ENCODE data around the gene VKORC1L1.
"Not testable (repeated sequence)": the region's sequence is repeated elsewhere in the genome, so short reads cannot be mapped to it uniquely, and the experiment has no call there.

VKORC1L1 gene

DNA sequence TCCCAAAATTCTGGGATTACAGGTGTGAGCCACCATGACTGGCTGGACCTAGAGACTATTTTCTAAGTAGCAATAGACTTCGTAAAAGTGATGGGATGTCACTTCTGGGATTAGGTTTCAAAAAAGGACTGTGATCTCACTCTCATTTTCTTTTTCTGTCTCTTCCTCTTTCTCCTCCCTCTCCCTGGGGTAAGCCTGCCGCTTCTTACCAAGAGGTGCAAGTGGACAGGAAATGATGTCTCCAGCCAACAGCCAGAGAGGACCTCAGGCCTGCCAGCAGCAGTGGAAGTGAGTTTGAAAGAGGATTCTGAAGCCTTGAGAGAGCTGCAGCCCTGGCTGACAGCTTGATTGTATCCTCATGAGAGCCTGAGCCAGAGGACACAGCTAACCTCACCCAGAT lies 1.4 kb upstream of the VKORC1L1 start:
- not testable (repeated sequence) for ATAC-seq, H3K4me3 Mint-ChIP-seq, H3K9me3 Mint-ChIP-seq, DNase-seq, H3K4me1 Mint-ChIP-seq, H3K27me3 Mint-ChIP-seq, H3K27ac Mint-ChIP-seq

DNA sequence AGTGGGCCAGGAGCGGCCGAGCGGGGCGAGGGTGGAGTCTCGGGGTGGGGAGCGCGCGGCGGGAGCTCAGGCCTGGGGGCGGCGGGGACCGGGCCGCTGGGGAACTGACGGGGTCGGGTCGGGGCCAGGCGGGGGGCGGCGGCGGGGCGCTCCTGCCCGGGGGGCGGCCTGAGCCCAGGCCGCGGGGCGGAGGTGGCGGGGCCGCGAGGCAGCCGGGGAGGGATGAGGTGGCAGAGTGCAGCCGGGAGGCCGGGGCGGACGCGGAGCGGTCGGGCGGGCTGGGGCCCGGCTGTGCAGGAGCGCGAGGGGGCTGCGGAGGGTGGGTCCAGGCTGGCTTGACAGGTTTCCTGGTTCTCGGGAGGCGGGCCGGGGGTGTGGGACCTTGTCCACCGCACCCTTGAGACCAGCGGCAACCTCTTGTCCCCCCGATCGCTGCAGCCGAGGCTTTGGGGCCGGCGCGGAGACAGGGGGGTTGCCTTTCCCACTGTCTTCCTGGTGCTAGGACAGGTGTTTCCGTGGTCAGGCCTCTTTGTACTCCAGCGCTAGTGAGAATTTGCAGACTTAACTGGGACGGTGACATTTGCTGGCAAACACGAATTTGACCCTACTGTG lies 814 bp downstream of the VKORC1L1 start:
- H3K9me3 Mint-ChIP-seq, H3K4me1 Mint-ChIP-seq, H3K27me3 Mint-ChIP-seq: not testable (repeated sequence)
- Mint-ChIP-seq H3K27ac (peak overlapping the region in 1 of 2 donors; percentile 97), H3K4me3 (peak overlapping the region; percentile 85 to 86)
- ATAC-seq = peak; percentile 62
- DNase-seq = peak; percentile 33 to 38

DNA sequence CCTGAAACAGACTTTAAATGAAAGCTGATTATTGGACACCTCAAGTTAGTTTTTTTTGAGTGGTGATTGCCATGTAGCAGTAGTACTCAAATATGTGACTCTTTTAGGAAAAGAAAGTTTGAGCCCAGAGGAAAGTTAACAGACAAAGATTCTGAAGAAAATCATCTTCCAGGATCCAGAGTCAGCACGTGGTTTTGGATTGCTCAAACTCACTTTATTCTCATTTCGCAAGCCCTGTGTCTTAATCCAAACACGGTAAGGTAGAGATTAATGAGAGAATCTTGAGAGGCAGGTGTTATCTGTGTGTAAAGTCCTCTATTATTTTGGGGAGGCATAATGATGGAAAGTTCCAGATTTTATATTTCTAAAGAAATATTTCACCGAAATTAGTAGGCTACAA lies 2.8 kb downstream of the VKORC1L1 start:
- not testable (repeated sequence) for H3K27me3 Mint-ChIP-seq, H3K4me1 Mint-ChIP-seq, H3K27ac Mint-ChIP-seq, H3K9me3 Mint-ChIP-seq, DNase-seq, H3K4me3 Mint-ChIP-seq, ATAC-seq

DNA sequence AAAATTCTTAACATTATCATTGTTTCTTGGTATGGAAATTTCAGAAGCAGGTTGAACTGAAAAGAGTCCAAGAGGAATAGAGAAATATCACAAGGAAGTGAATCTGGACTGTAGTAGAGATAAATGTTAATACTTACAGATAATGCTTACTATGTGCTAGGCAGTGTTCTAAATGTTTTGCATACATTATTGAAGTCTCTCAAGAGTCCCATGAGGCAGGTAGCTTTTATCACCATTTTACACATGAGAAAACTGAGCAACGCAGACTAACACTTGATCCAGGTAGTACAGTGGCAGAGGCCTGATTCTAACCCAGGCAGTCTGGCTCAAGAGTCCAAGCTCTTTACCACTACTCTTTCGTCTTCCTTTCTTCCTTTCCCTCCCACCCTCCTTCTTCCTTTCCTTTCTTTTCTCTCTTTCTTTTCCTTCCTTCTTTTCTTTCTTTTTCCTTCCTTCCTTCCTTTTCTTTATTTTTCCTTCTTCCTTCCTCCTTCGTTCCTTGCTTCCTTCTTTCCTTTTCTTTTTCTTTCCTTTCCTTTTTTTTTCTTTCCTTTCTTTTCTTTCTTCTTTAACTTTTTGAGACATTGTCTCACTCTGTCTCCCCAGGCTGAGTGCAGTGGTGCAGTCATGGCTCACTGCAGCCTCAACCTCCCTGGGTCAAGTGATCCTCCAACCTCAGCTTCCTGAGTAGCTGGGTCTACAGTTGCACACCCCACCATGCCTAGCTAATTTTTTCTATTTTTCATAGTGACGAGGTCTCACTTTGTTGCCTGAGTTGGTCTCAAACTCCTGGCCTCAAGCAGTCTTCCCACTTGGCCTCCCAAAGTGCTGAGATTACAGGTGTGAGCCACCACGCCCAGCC lies 6.6 kb downstream of the VKORC1L1 start:
- not testable (repeated sequence) for H3K9me3 Mint-ChIP-seq, H3K4me1 Mint-ChIP-seq, H3K27me3 Mint-ChIP-seq, DNase-seq, ATAC-seq, H3K4me3 Mint-ChIP-seq, H3K27ac Mint-ChIP-seq

GRCh38 chr7:65880242-65880641 lies 7.4 kb downstream of the VKORC1L1 start:
- not testable (repeated sequence) for H3K27ac Mint-ChIP-seq, H3K27me3 Mint-ChIP-seq, ATAC-seq, H3K9me3 Mint-ChIP-seq, H3K4me1 Mint-ChIP-seq, DNase-seq, H3K4me3 Mint-ChIP-seq

GRCh38 chr7:65884983-65885382 lies 12.1 kb downstream of the VKORC1L1 start:
- not testable (repeated sequence) for H3K27ac Mint-ChIP-seq, H3K9me3 Mint-ChIP-seq, H3K4me1 Mint-ChIP-seq, H3K27me3 Mint-ChIP-seq, DNase-seq, ATAC-seq, H3K4me3 Mint-ChIP-seq

DNA sequence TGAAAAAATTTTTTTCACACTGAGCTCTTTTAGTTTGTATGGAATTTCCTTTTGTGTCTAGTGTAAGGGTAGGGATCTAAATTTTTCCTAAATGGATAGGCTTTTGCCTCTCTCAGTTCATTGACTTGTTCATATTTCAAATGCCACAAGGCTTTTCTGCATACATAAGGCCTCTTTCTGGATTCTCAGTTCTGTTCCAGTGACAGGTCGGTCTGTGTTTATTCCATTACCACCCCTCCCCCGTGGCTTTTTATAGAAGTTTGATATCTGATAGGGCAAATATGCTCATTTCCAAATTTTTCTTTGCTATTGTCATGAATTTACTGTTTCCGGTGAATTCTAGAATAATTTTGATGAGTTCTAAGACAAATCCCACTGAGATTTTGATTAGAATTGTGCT lies 12.7 kb downstream of the VKORC1L1 start:
- not testable (repeated sequence) for ATAC-seq, H3K27me3 Mint-ChIP-seq

DNA sequence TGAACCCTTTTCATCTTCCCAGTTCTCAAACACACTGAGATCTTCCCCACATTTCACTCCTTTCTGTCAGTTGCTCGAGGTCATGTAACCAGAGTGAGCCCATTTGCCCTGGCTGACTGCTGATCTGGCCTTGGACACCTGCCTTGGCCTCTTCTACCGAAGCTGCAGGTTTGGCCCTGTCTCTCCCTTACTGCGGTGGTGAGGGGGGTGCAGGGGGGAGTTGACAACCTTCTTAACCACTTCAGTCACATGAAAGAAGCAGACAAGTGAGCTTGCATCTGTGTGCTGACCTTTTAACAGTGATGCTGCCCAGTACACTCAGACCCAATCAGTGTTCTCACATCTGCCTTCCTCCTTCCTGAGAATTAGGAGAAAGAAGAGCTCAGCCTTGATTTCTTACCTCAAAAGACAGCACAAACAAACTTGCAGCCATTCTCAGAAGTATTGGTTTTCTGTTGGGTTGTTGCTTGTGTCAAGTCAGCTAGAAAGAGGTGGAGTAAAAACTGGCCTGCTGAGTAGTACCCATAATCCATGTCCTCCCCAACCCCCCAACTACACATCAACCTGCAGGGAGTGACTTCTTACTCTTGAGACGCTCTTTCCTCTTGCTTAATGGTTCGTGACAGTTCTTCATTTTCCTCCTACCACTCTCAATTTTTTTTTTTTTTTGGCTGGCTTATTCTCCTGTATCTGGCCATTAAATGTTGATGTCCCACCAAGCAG lies 15.7 kb downstream of the VKORC1L1 start:
- DNase-seq, H3K9me3 Mint-ChIP-seq, ATAC-seq, H3K4me1 Mint-ChIP-seq, H3K4me3 Mint-ChIP-seq, H3K27ac Mint-ChIP-seq, H3K27me3 Mint-ChIP-seq: not testable (repeated sequence)

More for the DNA sequence above, 12.7 kb downstream of the VKORC1L1 start:
- DNase-seq, H3K4me1 Mint-ChIP-seq, H3K27ac Mint-ChIP-seq, H3K4me3 Mint-ChIP-seq, H3K9me3 Mint-ChIP-seq: not testable (repeated sequence)

DNA sequence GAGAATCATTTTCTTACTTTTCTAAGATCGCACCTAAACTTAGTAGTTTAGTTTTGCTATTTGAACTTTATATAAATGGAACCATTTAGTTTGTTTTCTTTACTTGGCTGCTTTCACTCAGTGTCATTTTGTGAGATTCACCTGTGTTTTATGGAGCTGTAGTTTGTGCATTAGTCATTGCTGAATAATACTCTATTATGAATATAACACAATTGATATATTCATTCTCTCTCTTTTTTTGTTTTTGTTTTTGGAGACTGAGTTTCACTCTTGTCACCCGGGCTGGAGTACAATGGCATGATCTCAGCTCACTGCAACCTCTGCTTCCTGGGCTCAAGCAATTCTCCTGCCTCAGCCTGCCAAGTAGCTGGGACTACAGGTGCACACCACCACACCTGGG lies 16.8 kb downstream of the VKORC1L1 start:
- not testable (repeated sequence) for H3K4me1 Mint-ChIP-seq, DNase-seq, H3K27me3 Mint-ChIP-seq, ATAC-seq, H3K4me3 Mint-ChIP-seq, H3K27ac Mint-ChIP-seq, H3K9me3 Mint-ChIP-seq

GRCh38 chr7:65892161-65892560 lies 19.3 kb downstream of the VKORC1L1 start:
- no peak for DNase-seq
- no peaks in the 10 kb centered on the region for H3K4me1 Mint-ChIP-seq
- no peaks in the 10 kb centered on the region for H3K27me3 Mint-ChIP-seq
- H3K27ac Mint-ChIP-seq = no peak overlapping the region
- no peak overlapping the region for H3K4me3 Mint-ChIP-seq
- no peaks in the 10 kb centered on the region for H3K9me3 Mint-ChIP-seq
- ATAC-seq = no peak

- ATAC-seq = no peak
- no peak overlapping the region for H3K27ac Mint-ChIP-seq
- H3K4me1 Mint-ChIP-seq = no peaks in the 10 kb centered on the region
- H3K4me3 Mint-ChIP-seq = no peak overlapping the region
- H3K27me3 Mint-ChIP-seq = no peaks in the 10 kb centered on the region
- DNase-seq = no peak
- no peaks in the 10 kb centered on the region for H3K9me3 Mint-ChIP-seq
These were observed 20.0 kb downstream of the VKORC1L1 start for GRCh38 chr7:65892835-65893234.

DNA sequence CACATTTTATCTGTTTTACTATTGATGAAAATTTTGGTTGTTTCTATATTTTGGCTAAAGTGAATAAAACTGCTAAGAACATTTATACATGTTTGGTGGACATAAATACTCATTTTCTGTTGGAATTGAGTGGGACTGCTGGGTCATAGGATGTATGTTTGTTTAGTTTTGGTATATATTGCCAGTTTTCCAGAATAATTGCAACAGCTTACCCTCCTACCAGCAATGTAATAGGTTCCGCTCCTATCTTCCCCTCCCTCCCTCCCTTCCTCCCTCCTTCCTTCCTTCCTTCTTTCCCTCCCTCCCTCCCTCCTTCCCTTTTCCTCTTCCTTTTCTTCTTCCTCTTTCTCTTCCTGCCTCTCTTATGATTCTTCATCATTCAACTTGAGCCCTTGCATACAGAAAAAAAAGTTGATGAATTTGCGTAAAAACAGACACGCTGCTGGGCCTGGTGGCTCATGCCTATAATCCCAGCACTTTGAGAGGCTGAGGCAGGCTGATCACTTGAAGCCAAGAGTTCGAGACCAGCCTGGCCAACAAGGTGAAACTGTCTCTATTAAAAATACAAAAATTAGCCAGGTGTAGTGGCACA lies 23.5 kb downstream of the VKORC1L1 start:
- no peak overlapping the region for H3K27ac Mint-ChIP-seq
- no peak for ATAC-seq
- H3K4me1 Mint-ChIP-seq = no peaks in the 10 kb centered on the region

GRCh38 chr7:65897289-65897688 lies 24.4 kb downstream of the VKORC1L1 start:
- H3K4me3 Mint-ChIP-seq, H3K4me1 Mint-ChIP-seq, H3K27ac Mint-ChIP-seq, ATAC-seq, DNase-seq, H3K27me3 Mint-ChIP-seq: not testable (repeated sequence)
- H3K9me3 Mint-ChIP-seq = peaks cover 11 to 17% of the 10 kb centered on the region in 2 donors

More for the DNA sequence above, 23.5 kb downstream of the VKORC1L1 start:
- no peak for DNase-seq
- H3K9me3 Mint-ChIP-seq = peaks cover 5 to 8% of the 10 kb centered on the region in 2 donors
- H3K27me3 Mint-ChIP-seq = no peaks in the 10 kb centered on the region
- H3K4me3 Mint-ChIP-seq = no peak overlapping the region

GRCh38 chr7:65898677-65899447 lies 26.0 kb downstream of the VKORC1L1 start:
- not testable (repeated sequence) for DNase-seq, H3K27ac Mint-ChIP-seq, H3K27me3 Mint-ChIP-seq, H3K4me1 Mint-ChIP-seq, ATAC-seq, H3K4me3 Mint-ChIP-seq
- peaks cover 15 to 25% of the 10 kb centered on the region in 2 donors for H3K9me3 Mint-ChIP-seq

- Mint-ChIP-seq H3K9me3 (peaks cover 15 to 28% of the 10 kb centered on the region in 2 donors), H3K27me3 (no peaks in the 10 kb centered on the region), H3K4me3 (no peak overlapping the region), H3K4me1 (peaks cover 6% of the 10 kb centered on the region), H3K27ac (no peak overlapping the region)
- ATAC-seq (no peak), DNase-seq (no peak)
These were observed 29.4 kb downstream of the VKORC1L1 start for GRCh38 chr7:65902306-65902705.

Measured in stimulated activated naive CD8-positive, alpha-beta T cell treated with anti-CD3 and anti-CD28 coated beads, Interleukin-15, amount 100 ng/mL, for 72 hours (primary cell).